H9 (cell line): ENCODE results near the gene AKNA. TPM values are rescaled to one million over a fixed set of nuclear protein-coding genes. Genes with fewer than 3 reads are reported as not detected.
"Not testable (repeated sequence)": the region's sequence is repeated elsewhere in the genome, so short reads cannot be mapped to it uniquely, and the experiment has no call there.

Experiments
- DNase-seq: peaks from one replicate; pipeline ENCODE4 v3.0.0-alpha.2; 2017
- H2AFZ ChIP-seq: one replicate; pipeline ENCODE4 v1.6.1; 2013; ENCODE audit warnings: mild to moderate bottlenecking, low read length, control low read depth, moderate library complexity
- H2AK5ac ChIP-seq: 2 replicates; pipeline ENCODE4 v1.6.1; 2013; ENCODE audit warnings: low read length, control low read depth, mixed read lengths; ENCODE audit not compliant: insufficient read length
- H2BK120ac ChIP-seq: one replicate; pipeline ENCODE4 v1.6.1; 2013; ENCODE audit warnings: low read depth, mild to moderate bottlenecking, low read length, control low read depth, inconsistent platforms; ENCODE audit not compliant: poor library complexity, severe bottlenecking
- H2BK12ac ChIP-seq: 2 replicates; pipeline ENCODE4 v1.6.1; 2013; ENCODE audit warnings: low read length, control low read depth, mixed read lengths, low read depth; ENCODE audit not compliant: insufficient read length
- H2BK15ac ChIP-seq: 2 replicates; pipeline ENCODE4 v1.6.1; 2013; ENCODE audit warnings: low read depth, low read length, control low read depth
- H2BK20ac ChIP-seq: one replicate; pipeline ENCODE4 v1.6.1; 2013; ENCODE audit warnings: low read depth, mild to moderate bottlenecking, low read length, control low read depth, inconsistent platforms; ENCODE audit not compliant: poor library complexity, severe bottlenecking
- H2BK5ac ChIP-seq: 2 replicates; pipeline ENCODE4 v1.6.1; 2013; ENCODE audit warnings: low read length, control low read depth, mixed read lengths; ENCODE audit not compliant: insufficient read length
- H3K14ac ChIP-seq: 2 replicates; pipeline ENCODE4 v1.6.1; 2013; ENCODE audit warnings: low read length, control low read depth; ENCODE audit not compliant: insufficient read depth
- H3K18ac ChIP-seq: 2 replicates; pipeline ENCODE4 v1.6.1; 2013; ENCODE audit warnings: low read depth, mild to moderate bottlenecking, mixed read lengths, low read length, control low read depth; ENCODE audit not compliant: insufficient read length
- H3K23ac ChIP-seq: 2 replicates; pipeline ENCODE4 v1.6.1; 2013; ENCODE audit warnings: low read length, control low read depth, mixed read lengths, low read depth; ENCODE audit not compliant: insufficient read length
- H3K23me2 ChIP-seq: 2 replicates; pipeline ENCODE4 v1.6.1; 2013; ENCODE audit warnings: low read depth, mild to moderate bottlenecking, mixed read lengths, low read length, control low read depth; ENCODE audit not compliant: insufficient read length, poor library complexity, severe bottlenecking
- H3K27ac ChIP-seq: 2 replicates; pipeline ENCODE4 v1.5.1; 2013; ENCODE audit warnings: low read length, control low read depth, mixed read lengths, low read depth; ENCODE audit not compliant: insufficient read length
- H3K27me3 ChIP-seq: 2 replicates; pipeline ENCODE4 v1.6.1; 2013; ENCODE audit warnings: low read length, control low read depth, inconsistent platforms; ENCODE audit not compliant: insufficient read depth
- H3K4ac ChIP-seq: 2 replicates; pipeline ENCODE4 v1.6.1; 2013; ENCODE audit warnings: low read depth, mild to moderate bottlenecking, control low read depth, inconsistent platforms, low read length, moderate library complexity
- H3K4me1 ChIP-seq: 2 replicates; pipeline ENCODE4 v1.6.1; 2013; ENCODE audit warnings: low read length, control low read depth, inconsistent platforms; ENCODE audit not compliant: insufficient read depth
- H3K4me2 ChIP-seq: 2 replicates; pipeline ENCODE4 v1.6.1; 2013; ENCODE audit warnings: low read length, control low read depth, mixed read lengths; ENCODE audit not compliant: insufficient read length, insufficient read depth
- H3K56ac ChIP-seq: 2 replicates; pipeline ENCODE4 v1.6.1; 2013; ENCODE audit warnings: low read depth, mild to moderate bottlenecking, mixed read lengths, low read length, control low read depth; ENCODE audit not compliant: insufficient read length
- H3K79me1 ChIP-seq: 2 replicates; pipeline ENCODE4 v1.6.1; 2013; ENCODE audit warnings: low read depth, mild to moderate bottlenecking, moderate library complexity, low read length, control low read depth, inconsistent platforms; ENCODE audit not compliant: insufficient read depth, poor library complexity, severe bottlenecking
- H3K79me2 ChIP-seq: 2 replicates; pipeline ENCODE4 v1.6.1; 2013; ENCODE audit warnings: low read length, control low read depth, inconsistent platforms; ENCODE audit not compliant: insufficient read depth
- H3K9ac ChIP-seq: 2 replicates; pipeline ENCODE4 v1.6.1; 2013; ENCODE audit warnings: low read length, control low read depth, mixed read lengths; ENCODE audit not compliant: insufficient read length; ENCODE audit errors: extremely low read depth
- H3K9me3 ChIP-seq: one replicate; pipeline ENCODE4 v1.6.1; 2013; ENCODE audit warnings: low read depth, low read length, inconsistent platforms; ENCODE audit not compliant: control insufficient read depth
- H3T11ph ChIP-seq: one replicate; pipeline ENCODE4 v1.6.1; 2013; ENCODE audit warnings: mild to moderate bottlenecking, low read length, control low read depth, inconsistent platforms
- H4K20me1 ChIP-seq: one replicate; pipeline ENCODE4 v1.6.1; 2013; ENCODE audit not compliant: control insufficient read depth, insufficient read length, insufficient read depth
- H4K5ac ChIP-seq: 2 replicates; pipeline ENCODE4 v1.6.1; 2013; ENCODE audit warnings: low read depth, mild to moderate bottlenecking, mixed read lengths, low read length, control low read depth; ENCODE audit not compliant: insufficient read length
- H4K8ac ChIP-seq: replicated peaks from 2 replicates; pipeline ENCODE4 v1.6.1; 2013; ENCODE audit warnings: low read length, control low read depth, mixed read lengths, low read depth; ENCODE audit not compliant: insufficient read length
- H4K91ac ChIP-seq: 2 replicates; pipeline ENCODE4 v1.6.1; 2013; ENCODE audit warnings: low read depth, mild to moderate bottlenecking, moderate library complexity, mixed read lengths, low read length, control low read depth; ENCODE audit not compliant: insufficient read length
- H3K27ac Mint-ChIP-seq, 3 experiments: 2 replicates in 2 of 3; 3 replicates in 1 of 3; pipeline ENCODE4 v1.8.0; 2020 to 2021; ENCODE audit warnings: mixed read lengths in 3 of 3, mild to moderate bottlenecking in 1 of 3, moderate library complexity in 1 of 3
- H3K27me3 Mint-ChIP-seq: 2 replicates; pipeline ENCODE4 v1.8.0; 2021; ENCODE audit warnings: low read depth, mild to moderate bottlenecking, moderate library complexity, mixed read lengths
- H3K36me3 Mint-ChIP-seq, 3 experiments: 2 replicates in 2 of 3; 3 replicates in 1 of 3; pipeline ENCODE4 v1.8.0; 2020 to 2021; ENCODE audit warnings: low read depth in 3 of 3, mixed read lengths in 3 of 3; ENCODE audit not compliant: insufficient read depth in 1 of 3
- H3K4me1 Mint-ChIP-seq, 2 experiments: 2 replicates each; pipeline ENCODE4 v1.8.0; 2020; ENCODE audit warnings: mixed read lengths in 2 of 2
- H3K4me3 Mint-ChIP-seq, 2 experiments: 2 replicates in 1 of 2; 3 replicates in 1 of 2; pipeline ENCODE4 v1.8.0; 2020 to 2021; ENCODE audit warnings: mild to moderate bottlenecking in 2 of 2, mixed read lengths in 2 of 2, moderate library complexity in 1 of 2
- H3K9me3 Mint-ChIP-seq, 2 experiments: 2 replicates in 1 of 2; 3 replicates in 1 of 2; pipeline ENCODE4 v1.8.0; 2020; ENCODE audit warnings: mild to moderate bottlenecking in 2 of 2, mixed read lengths in 2 of 2, moderate library complexity in 1 of 2
- WGBS: extraction: QIAGEN DNeasy Blood & Tissue Kit; methylation state at CpG from one replicate; pipeline ENCODE4 v1.1.7; 2013; ENCODE audit warnings: missing lambda C conversion rate, low lambda C conversion rate, mixed read lengths; ENCODE audit not compliant: insufficient read length; ENCODE audit errors: extremely low coverage; 5-methylcytosine and 5-hydroxymethylcytosine counted together
- total RNA-seq: library from RNA; stranded (reverse); gene quantifications from 2 replicates; pipeline ENCODE4 v1.2.1, GENCODE V29; 2021
- TF ChIP-seq, protein P1 (sequence below): fragments of 200-600 bp; sonication (generic); conservative IDR thresholded peaks from 3 replicates; pipeline ENCODE4 v1.8.0; 2021; ENCODE audit warnings: antibody characterized with exemption, mild to moderate bottlenecking

AKNA gene
- total RNA-seq, 1 experiment from 2014 or later: 19.7 TPM

DNA sequence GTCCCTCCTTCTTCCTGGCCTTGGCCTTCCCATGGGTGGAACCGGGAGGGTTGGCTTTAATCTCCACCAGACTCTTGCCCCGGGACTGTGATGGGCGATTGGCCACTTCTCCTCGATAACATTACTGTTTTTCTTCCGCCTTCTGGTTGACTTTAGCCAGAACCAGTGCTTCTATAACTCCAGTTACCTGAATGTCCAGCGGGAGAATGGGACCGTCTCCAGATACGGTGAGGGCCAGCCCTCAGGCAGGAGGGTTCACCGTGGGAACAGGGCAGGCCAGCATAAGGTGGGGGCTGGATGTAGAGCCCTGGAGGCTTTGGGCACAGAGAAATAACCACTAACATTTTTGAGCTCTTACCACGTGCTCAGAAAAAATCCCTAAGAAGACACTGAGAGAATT, 57.1 kb downstream of the AKNA start:
- H2AFZ ChIP-seq: no peak overlapping the region
- no peak overlapping the region for H2BK5ac ChIP-seq
- H2BK120ac ChIP-seq: no peak overlapping the region
- DNase-seq: no peak
- no peak overlapping the region for H3K56ac ChIP-seq
- Mint-ChIP-seq H3K9me3 (no peaks in the 10 kb centered on the region; a peak in 1 of 5 replicates), H3K36me3 (peaks cover 8 to 10% (median 9%) of the 10 kb centered on the region in 3 experiments; a peak in 6 of 7 replicates), H3K27me3 (peaks cover 4% of the 10 kb centered on the region), H3K27ac (no peak overlapping the region), H3K4me3 (no peak overlapping the region), H3K4me1 (0 out of 4 replicates have a peak, but pooled peaks cover 0 to 2% of the 10 kb centered on the region in 2 experiments)
- H4K20me1 ChIP-seq: no peaks in the 10 kb centered on the region
- no peak overlapping the region for H2AK5ac ChIP-seq
- no peaks in the 10 kb centered on the region for H3K4me1 ChIP-seq
- H3K4ac ChIP-seq: no peak overlapping the region
- H3K4me2 ChIP-seq: no peak overlapping the region
- H4K5ac ChIP-seq: no peak overlapping the region
- H3K18ac ChIP-seq: no peak overlapping the region
- no peak overlapping the region for H4K91ac ChIP-seq
- H3K14ac ChIP-seq: no peak overlapping the region
- H3K79me1 ChIP-seq: no peaks in the 10 kb centered on the region
- no peak overlapping the region for H3T11ph ChIP-seq
- H3K23ac ChIP-seq: no peak overlapping the region
- no peaks in the 10 kb centered on the region for H3K27me3 ChIP-seq
- H4K8ac ChIP-seq: no peak overlapping the region
- H3K79me2 ChIP-seq: no peaks in the 10 kb centered on the region
- H2BK20ac ChIP-seq: no peak overlapping the region
- H2BK15ac ChIP-seq: no peak overlapping the region
- no peak overlapping the region for H3K27ac ChIP-seq
- TF ChIP-seq, protein P1, sequence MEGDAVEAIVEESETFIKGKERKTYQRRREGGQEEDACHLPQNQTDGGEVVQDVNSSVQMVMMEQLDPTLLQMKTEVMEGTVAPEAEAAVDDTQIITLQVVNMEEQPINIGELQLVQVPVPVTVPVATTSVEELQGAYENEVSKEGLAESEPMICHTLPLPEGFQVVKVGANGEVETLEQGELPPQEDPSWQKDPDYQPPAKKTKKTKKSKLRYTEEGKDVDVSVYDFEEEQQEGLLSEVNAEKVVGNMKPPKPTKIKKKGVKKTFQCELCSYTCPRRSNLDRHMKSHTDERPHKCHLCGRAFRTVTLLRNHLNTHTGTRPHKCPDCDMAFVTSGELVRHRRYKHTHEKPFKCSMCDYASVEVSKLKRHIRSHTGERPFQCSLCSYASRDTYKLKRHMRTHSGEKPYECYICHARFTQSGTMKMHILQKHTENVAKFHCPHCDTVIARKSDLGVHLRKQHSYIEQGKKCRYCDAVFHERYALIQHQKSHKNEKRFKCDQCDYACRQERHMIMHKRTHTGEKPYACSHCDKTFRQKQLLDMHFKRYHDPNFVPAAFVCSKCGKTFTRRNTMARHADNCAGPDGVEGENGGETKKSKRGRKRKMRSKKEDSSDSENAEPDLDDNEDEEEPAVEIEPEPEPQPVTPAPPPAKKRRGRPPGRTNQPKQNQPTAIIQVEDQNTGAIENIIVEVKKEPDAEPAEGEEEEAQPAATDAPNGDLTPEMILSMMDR: no peak
- no peak overlapping the region for H3K9ac ChIP-seq
- WGBS: no CpG with 5 or more reads among the region's 10 CpGs
- no peak overlapping the region for H2BK12ac ChIP-seq
- no peaks in the 10 kb centered on the region for H3K9me3 ChIP-seq
- H3K23me2 ChIP-seq: no peaks in the 10 kb centered on the region

DNA sequence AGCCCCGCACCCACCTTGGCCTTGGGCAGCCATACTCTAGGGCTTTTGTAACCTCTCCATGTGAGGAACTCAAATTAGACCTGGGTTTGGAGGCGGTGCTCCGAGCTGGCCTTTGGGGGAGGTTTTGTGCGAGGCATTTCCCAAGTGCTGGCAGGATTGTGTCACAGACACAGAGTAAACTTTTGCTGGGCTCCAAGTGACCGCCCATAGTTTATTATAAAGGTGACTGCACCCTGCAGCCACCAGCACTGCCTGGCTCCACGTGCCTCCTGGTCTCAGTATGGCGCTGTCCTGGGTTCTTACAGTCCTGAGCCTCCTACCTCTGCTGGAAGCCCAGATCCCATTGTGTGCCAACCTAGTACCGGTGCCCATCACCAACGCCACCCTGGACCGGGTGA, 58.2 kb downstream of the AKNA start, which contains the start of gene ORM2:
Gene ORM2, plus strand, starts transcription at position 245 of the 398 bp plus-strand sequence. Its CDS starts 36 bp downstream, at position 281.
- DNase-seq, H3K9ac ChIP-seq, H3K56ac ChIP-seq, H3K27ac Mint-ChIP-seq, H2AFZ ChIP-seq, H3K14ac ChIP-seq, H2BK120ac ChIP-seq, H3T11ph ChIP-seq, H3K27me3 Mint-ChIP-seq, H3K9me3 Mint-ChIP-seq, H3K4me1 Mint-ChIP-seq, H3K27me3 ChIP-seq, H3K27ac ChIP-seq, H3K79me2 ChIP-seq, H2BK20ac ChIP-seq, H3K23me2 ChIP-seq, H2BK5ac ChIP-seq, H3K36me3 Mint-ChIP-seq, H3K4me1 ChIP-seq, H3K4me2 ChIP-seq, H2AK5ac ChIP-seq, H4K20me1 ChIP-seq, H3K79me1 ChIP-seq, H3K4me3 Mint-ChIP-seq, H3K23ac ChIP-seq, H3K4ac ChIP-seq, H2BK15ac ChIP-seq, H3K9me3 ChIP-seq, H4K91ac ChIP-seq, H2BK12ac ChIP-seq, H4K8ac ChIP-seq, H3K18ac ChIP-seq, H4K5ac ChIP-seq: not testable (repeated sequence)
- WGBS: no CpG with 5 or more reads among the region's 10 CpGs
